Left ventricle myocardium inferior (tissue), 1 donor: ENCODE results near the gene CCDC12. TPM values are rescaled to one million over a fixed set of nuclear protein-coding genes. Genes with fewer than 3 reads are reported as not detected.
A peak's percentile ranks its signal among the peaks of the same experiment; 100 is the strongest.

Source experiments
- DNase-seq: peaks from one replicate; pipeline ENCODE4 v3.0.0-alpha.2; 2020
- H3K27ac ChIP-seq: fragments of 200-600 bp; replicated peaks from 2 replicates; pipeline ENCODE4 v1.8.0; 2021
- H3K27me3 ChIP-seq: fragments of 200-600 bp; 2 replicates; pipeline ENCODE4 v1.8.0; 2021; ENCODE audit warnings: low read depth
- H3K36me3 ChIP-seq: fragments of 200-600 bp; 2 replicates; pipeline ENCODE4 v1.8.0; 2021
- H3K4me1 ChIP-seq: fragments of 200-600 bp; 2 replicates; pipeline ENCODE4 v1.8.0; 2021
- H3K4me3 ChIP-seq: fragments of 200-600 bp; 2 replicates; pipeline ENCODE4 v1.8.0; 2021; ENCODE audit warnings: mild to moderate bottlenecking, moderate library complexity
- H3K9me3 ChIP-seq: fragments of 200-600 bp; replicated peaks from 2 replicates; pipeline ENCODE4 v1.8.0; 2021
- intact Hi-C: fragments of 100-400 bp; cut with micrococcal nuclease; formaldehyde crosslinking; loops from one replicate; pipeline ENCODE4 v1.11.0; 2022
- total RNA-seq: library from RNA; stranded (reverse); fragmentation: NEBNext Ultra II Directional; extraction: Animal tissue kit (Norgen Biotek cat#: 25700); gene quantifications from one replicate; pipeline ENCODE4 v1.2.1, GENCODE V29; 2021
- TF ChIP-seq, protein P1 (sequence below): fragments of 200-600 bp; IDR thresholded peaks from 2 replicates; pipeline ENCODE4 v1.8.0; 2021; ENCODE audit warnings: antibody characterized with exemption, mild to moderate bottlenecking, borderline replicate concordance
- donor health status: DM: no; HTN: yes; CAD: no; lungs with severe emphysema.

The CCDC12 gene
- total RNA-seq, 1 donor from 2014 or later, result 31.0 TPM

GRCh38 chr3:46901061-46901460 is 75.5 kb downstream of the CCDC12 start:
- Histone ChIP-seq H3K9me3 (no peaks in the 10 kb centered on the region), H3K27me3 (peaks cover 19% of the 10 kb centered on the region), H3K4me1 (peaks cover 21% of the 10 kb centered on the region), H3K4me3 (no peak overlapping the region), H3K27ac (no peak overlapping the region), H3K36me3 (no peaks in the 10 kb centered on the region)
- intact Hi-C loops, result no loop called here
- TF ChIP-seq, protein P1, sequence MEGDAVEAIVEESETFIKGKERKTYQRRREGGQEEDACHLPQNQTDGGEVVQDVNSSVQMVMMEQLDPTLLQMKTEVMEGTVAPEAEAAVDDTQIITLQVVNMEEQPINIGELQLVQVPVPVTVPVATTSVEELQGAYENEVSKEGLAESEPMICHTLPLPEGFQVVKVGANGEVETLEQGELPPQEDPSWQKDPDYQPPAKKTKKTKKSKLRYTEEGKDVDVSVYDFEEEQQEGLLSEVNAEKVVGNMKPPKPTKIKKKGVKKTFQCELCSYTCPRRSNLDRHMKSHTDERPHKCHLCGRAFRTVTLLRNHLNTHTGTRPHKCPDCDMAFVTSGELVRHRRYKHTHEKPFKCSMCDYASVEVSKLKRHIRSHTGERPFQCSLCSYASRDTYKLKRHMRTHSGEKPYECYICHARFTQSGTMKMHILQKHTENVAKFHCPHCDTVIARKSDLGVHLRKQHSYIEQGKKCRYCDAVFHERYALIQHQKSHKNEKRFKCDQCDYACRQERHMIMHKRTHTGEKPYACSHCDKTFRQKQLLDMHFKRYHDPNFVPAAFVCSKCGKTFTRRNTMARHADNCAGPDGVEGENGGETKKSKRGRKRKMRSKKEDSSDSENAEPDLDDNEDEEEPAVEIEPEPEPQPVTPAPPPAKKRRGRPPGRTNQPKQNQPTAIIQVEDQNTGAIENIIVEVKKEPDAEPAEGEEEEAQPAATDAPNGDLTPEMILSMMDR, result no peak
- no peak for DNase-seq

GRCh38 chr3:46900356-46900755 is 76.2 kb downstream of the CCDC12 start:
- Histone ChIP-seq H3K27me3 (peaks cover 19% of the 10 kb centered on the region), H3K9me3 (no peaks in the 10 kb centered on the region), H3K36me3 (no peaks in the 10 kb centered on the region), H3K27ac (no peak overlapping the region), H3K4me3 (no peak overlapping the region), H3K4me1 (peaks cover 27% of the 10 kb centered on the region)
- DNase-seq, result peak; percentile 3
- intact Hi-C loops, result no loop called here
- TF ChIP-seq, protein P1, result no peak

GRCh38 chr3:46900007-46900292 is 76.6 kb downstream of the CCDC12 start:
- Histone ChIP-seq H3K27ac (no peak overlapping the region), H3K36me3 (no peaks in the 10 kb centered on the region), H3K4me3 (no peak overlapping the region), H3K9me3 (no peaks in the 10 kb centered on the region), H3K27me3 (peaks cover 19% of the 10 kb centered on the region), H3K4me1 (peaks cover 31% of the 10 kb centered on the region)
- intact Hi-C loops, result no loop called here
- TF ChIP-seq, protein P1, result no peak
- DNase-seq, result peak; percentile 29

- H3K9me3 ChIP-seq, result no peaks in the 10 kb centered on the region
- no peak overlapping the region for H3K27ac ChIP-seq
- no peaks in the 10 kb centered on the region for H3K36me3 ChIP-seq
- peak overlapping the region; percentile 29 for H3K4me3 ChIP-seq
- peak; percentile 16 for DNase-seq
- peaks cover 31% of the 10 kb centered on the region for H3K4me1 ChIP-seq
- H3K27me3 ChIP-seq, result peaks cover 19% of the 10 kb centered on the region
- intact Hi-C loops, result loop anchor here (5.0 kb wide), 1 partner anchor 37 kb away; the partner anchor contains the start of gene MYL3
- TF ChIP-seq, protein P1, result no peak
Measured at GRCh38 chr3:46899151-46900006, 77.2 kb downstream of the CCDC12 start.

DNA sequence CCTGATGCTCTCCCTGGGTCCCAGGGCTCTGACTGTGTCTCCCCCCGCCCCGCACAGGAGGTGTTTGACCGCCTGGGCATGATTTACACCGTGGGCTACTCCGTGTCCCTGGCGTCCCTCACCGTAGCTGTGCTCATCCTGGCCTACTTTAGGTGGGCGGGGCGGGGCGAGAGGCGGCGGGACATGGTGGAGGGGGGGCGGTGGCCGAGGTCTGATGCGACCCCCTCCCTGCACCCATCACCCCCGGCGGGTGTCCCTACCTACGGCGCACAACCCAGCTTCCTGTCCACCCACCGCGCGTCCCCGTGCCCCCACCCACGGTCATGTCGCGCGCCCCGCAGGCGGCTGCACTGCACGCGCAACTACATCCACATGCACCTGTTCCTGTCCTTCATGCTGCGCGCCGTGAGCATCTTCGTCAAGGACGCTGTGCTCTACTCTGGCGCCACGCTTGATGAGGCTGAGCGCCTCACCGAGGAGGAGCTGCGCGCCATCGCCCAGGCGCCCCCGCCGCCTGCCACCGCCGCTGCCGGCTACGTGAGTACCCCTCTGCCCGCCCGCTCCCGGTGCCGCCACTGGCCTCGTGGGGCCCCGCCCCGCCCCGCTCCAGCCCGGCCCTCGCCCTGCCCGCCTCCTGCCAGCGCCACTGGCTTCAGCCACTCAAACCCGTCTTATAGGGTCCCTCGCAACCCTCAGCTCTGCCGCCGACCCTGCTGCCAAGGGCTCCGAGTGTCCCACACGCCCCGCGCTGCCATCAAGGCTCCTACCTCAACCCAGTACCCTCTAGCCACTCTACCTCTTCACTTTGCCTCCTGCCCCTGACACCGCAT is 78.0 kb downstream of the CCDC12 start:
- no peaks in the 10 kb centered on the region for H3K9me3 ChIP-seq
- peak; percentile 15 for DNase-seq
- intact Hi-C loops, result loop anchor here (5.0 kb wide), 1 partner anchor 36 kb away; the partner anchor contains the start of gene MYL3
- no peaks in the 10 kb centered on the region for H3K36me3 ChIP-seq
- TF ChIP-seq, protein P1, result no peak
- H3K4me3 ChIP-seq, result peak overlapping the region; percentile 29
- peaks cover 38% of the 10 kb centered on the region for H3K4me1 ChIP-seq
- H3K27ac ChIP-seq, result no peak overlapping the region
- peaks cover 24% of the 10 kb centered on the region for H3K27me3 ChIP-seq
